Measurements from ENCODE around the gene THSD4.

THSD4 gene

DNA sequence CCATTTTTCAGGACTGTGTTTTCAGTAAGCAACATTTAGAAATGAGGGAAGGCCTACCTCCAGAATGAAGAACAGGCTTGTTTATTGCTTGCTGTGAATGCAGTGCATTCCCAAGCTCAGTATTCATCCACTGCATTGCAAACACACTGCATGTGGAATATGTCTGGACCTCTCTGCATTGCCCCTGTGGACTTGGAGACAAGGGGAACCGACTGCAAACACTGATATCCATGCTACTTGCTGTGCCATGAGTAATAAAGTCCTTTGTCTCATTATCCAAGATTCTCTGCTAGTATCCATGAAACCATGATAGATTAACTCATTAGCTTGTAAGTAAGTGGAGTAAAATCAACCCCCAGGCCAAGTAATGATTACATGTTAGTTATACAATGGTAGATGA, 393.9 kb downstream of the THSD4 start:
- Histone ChIP-seq H3K4me2 (no peak overlapping the region), H3K36me3 (ENCODE audit: insufficient read depth) (no peaks in the 10 kb centered on the region), H3K27ac (no peak overlapping the region), H3K27me3 (ENCODE audit: insufficient read depth, low read depth) (no peaks in the 10 kb centered on the region), H4K20me1 (ENCODE audit: insufficient read depth) (no peaks in the 10 kb centered on the region), H3K79me2 (ENCODE audit: insufficient read depth, low read depth) (no peaks in the 10 kb centered on the region), H3K4me1 (ENCODE audit: low read depth, poor library complexity, severe bottlenecking) (no peaks in the 10 kb centered on the region), H2AFZ (ENCODE audit: low read depth) (no peak overlapping the region), H3K9ac (no peak overlapping the region), H3K4me3 (IDR thresholded peaks at IDR 0.05; ENCODE audit: insufficient read depth, low read depth, low read length) (no peak overlapping the region)
- no peak for TF ChIP-seq CTCF (conservative IDR thresholded peaks at IDR 0.05; ENCODE audit: low read depth, low read length)

- TF ChIP-seq CTCF (conservative IDR thresholded peaks at IDR 0.05; ENCODE audit: low read depth, low read length) = no peak
- no peak overlapping the region for H3K9ac ChIP-seq
- H3K27ac ChIP-seq = no peak overlapping the region
- no peak overlapping the region for H3K4me3 ChIP-seq (IDR thresholded peaks at IDR 0.05; ENCODE audit: insufficient read depth, low read depth, low read length)
- H3K4me1 ChIP-seq (ENCODE audit: low read depth, poor library complexity, severe bottlenecking) = no peaks in the 10 kb centered on the region
- no peaks in the 10 kb centered on the region for H4K20me1 ChIP-seq (ENCODE audit: insufficient read depth)
- H3K27me3 ChIP-seq (ENCODE audit: insufficient read depth, low read depth) = no peaks in the 10 kb centered on the region
- no peak overlapping the region for H2AFZ ChIP-seq (ENCODE audit: low read depth)
- no peaks in the 10 kb centered on the region for H3K79me2 ChIP-seq (ENCODE audit: insufficient read depth, low read depth)
- H3K4me2 ChIP-seq = no peak overlapping the region
- no peaks in the 10 kb centered on the region for H3K36me3 ChIP-seq (ENCODE audit: insufficient read depth)
Measured at GRCh38 chr15:71510763-71511162, 395.5 kb downstream of the THSD4 start.

- Histone ChIP-seq H2AFZ (ENCODE audit: low read depth) (no peak overlapping the region), H4K20me1 (ENCODE audit: insufficient read depth) (no peaks in the 10 kb centered on the region), H3K27ac (no peak overlapping the region), H3K27me3 (ENCODE audit: insufficient read depth, low read depth) (no peaks in the 10 kb centered on the region), H3K9ac (no peak overlapping the region), H3K4me3 (IDR thresholded peaks at IDR 0.05; ENCODE audit: insufficient read depth, low read depth, low read length) (no peak overlapping the region), H3K36me3 (ENCODE audit: insufficient read depth) (no peaks in the 10 kb centered on the region), H3K4me2 (no peak overlapping the region), H3K79me2 (ENCODE audit: insufficient read depth, low read depth) (no peaks in the 10 kb centered on the region), H3K4me1 (ENCODE audit: low read depth, poor library complexity, severe bottlenecking) (no peaks in the 10 kb centered on the region)
- no peak for TF ChIP-seq CTCF (conservative IDR thresholded peaks at IDR 0.05; ENCODE audit: low read depth, low read length)
Measured at GRCh38 chr15:71511796-71512681, 396.8 kb downstream of the THSD4 start.

DNA sequence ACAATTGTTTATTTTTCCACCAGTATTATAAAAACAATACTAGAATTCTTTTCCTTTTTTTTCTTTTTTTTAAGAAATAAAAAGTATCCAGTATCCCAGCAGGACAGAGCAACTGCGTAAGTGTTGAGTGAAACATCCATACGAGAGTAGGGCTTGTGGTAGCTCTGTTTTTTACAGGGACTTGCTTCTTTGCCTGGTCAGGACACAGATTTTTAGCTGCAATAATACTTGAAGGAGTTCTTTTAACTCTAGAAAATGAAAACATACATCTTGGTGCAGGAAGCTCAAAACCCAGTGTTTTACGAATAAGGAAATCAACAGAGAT, 397.4 kb downstream of the THSD4 start:
- TF ChIP-seq CTCF (conservative IDR thresholded peaks at IDR 0.05; ENCODE audit: low read depth, low read length) = no peak
- Histone ChIP-seq H3K36me3 (ENCODE audit: insufficient read depth) (no peaks in the 10 kb centered on the region), H3K27me3 (ENCODE audit: insufficient read depth, low read depth) (no peaks in the 10 kb centered on the region), H3K4me1 (ENCODE audit: low read depth, poor library complexity, severe bottlenecking) (no peaks in the 10 kb centered on the region), H4K20me1 (ENCODE audit: insufficient read depth) (no peaks in the 10 kb centered on the region), H3K4me3 (IDR thresholded peaks at IDR 0.05; ENCODE audit: insufficient read depth, low read depth, low read length) (no peak overlapping the region), H3K4me2 (no peak overlapping the region), H2AFZ (ENCODE audit: low read depth) (no peak overlapping the region), H3K9ac (no peak overlapping the region), H3K27ac (no peak overlapping the region), H3K79me2 (ENCODE audit: insufficient read depth, low read depth) (no peaks in the 10 kb centered on the region)
